ENCODE data around the gene SDK2.

GRCh38 chr17:73551759-73552158 lies 92.5 kb downstream of the SDK2 start:
- TF ChIP-seq ELF1 (IDR thresholded peaks at IDR 0.05) (no peak), CTCF (IDR thresholded peaks at IDR 0.05) (no peak), EP300 (IDR thresholded peaks at IDR 0.05; ENCODE audit: borderline replicate concordance in 1 of 2, low read depth in 1 of 2, low read length in 1 of 2) (no peak), CHD2 (IDR thresholded peaks at IDR 0.05; ENCODE audit: low read length, partially characterized antibody) (no peak), TAF1 (IDR thresholded peaks at IDR 0.05; ENCODE audit: borderline replicate concordance, low read depth, low read length) (no peak)
